ENCODE measurements around the gene PRCP.

The PRCP gene

DNA sequence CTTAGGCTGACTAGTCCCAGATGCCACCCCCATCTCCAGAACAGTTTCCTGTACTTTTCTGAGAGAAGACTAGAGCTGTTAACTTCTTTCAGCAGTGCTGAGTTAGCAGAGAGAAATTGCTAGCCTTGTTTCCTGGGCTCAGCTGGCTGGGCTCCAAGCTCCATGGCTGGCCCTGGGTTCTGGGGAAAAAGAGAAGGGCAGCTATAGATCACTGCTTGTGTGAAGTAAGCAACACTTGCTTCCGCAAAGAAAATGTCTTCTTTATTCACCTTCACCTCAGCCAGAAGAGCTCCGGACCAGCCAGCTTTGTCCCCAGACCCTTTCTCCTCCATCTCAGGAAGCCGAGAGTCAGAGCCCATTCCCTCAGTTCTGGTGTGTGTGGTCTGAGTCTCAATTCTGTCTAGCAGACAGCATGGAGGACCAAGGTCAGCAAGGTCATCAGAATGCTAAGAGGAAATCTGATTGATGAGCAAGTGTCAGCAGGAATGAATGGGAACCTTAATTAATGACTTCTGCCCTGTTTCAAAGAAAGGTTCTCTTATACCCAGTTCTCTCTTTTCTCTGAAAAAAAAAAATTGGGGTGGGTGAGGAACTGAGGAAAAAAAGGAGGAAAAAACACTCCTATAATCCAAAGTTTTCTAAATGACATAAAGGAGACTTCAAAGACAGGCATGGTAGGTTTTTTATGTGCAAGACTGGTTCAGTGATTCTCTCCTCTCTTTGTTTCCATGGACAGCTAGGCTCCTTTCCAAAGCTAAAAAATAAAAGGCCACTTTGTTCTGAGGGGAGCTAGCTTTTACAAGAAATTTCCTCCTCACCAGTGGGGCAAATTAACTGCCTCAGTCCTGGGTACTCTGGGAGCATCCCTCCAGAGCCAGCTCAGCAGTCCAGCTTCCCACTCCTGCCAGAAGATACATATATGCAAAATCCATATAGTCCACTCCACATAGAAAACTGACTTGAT, 103.0 kb downstream of the PRCP start:
- no peak for DNase-seq (ENCODE audit: low read depth)
- TF ChIP-seq, protein P1, sequence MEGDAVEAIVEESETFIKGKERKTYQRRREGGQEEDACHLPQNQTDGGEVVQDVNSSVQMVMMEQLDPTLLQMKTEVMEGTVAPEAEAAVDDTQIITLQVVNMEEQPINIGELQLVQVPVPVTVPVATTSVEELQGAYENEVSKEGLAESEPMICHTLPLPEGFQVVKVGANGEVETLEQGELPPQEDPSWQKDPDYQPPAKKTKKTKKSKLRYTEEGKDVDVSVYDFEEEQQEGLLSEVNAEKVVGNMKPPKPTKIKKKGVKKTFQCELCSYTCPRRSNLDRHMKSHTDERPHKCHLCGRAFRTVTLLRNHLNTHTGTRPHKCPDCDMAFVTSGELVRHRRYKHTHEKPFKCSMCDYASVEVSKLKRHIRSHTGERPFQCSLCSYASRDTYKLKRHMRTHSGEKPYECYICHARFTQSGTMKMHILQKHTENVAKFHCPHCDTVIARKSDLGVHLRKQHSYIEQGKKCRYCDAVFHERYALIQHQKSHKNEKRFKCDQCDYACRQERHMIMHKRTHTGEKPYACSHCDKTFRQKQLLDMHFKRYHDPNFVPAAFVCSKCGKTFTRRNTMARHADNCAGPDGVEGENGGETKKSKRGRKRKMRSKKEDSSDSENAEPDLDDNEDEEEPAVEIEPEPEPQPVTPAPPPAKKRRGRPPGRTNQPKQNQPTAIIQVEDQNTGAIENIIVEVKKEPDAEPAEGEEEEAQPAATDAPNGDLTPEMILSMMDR (conservative IDR thresholded peaks at IDR 0.05; ENCODE audit: low read depth, low read length) = no peak
- H3K4me3 ChIP-seq (ENCODE audit: low read depth, low read length) = no peak overlapping the region

DNA sequence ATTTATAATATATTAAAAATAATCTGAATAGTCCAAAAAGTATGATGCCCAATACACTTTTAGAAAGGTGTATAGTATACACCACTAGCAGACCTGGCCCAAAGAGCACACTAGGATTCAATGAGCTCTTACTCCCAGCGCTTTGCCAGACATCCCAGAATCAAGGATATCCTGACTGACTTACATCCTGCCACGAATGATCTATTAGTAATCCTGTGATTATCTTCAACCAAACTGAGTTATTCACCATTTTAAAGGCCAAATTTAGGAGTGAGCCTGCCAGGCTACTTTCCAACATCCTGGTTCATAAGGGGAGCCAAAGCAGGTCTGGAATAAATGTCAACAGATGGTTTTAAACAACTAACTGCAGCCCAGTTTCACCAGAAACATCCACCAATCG, 105.7 kb downstream of the PRCP start:
- no peak overlapping the region for H3K4me3 ChIP-seq (ENCODE audit: low read depth, low read length)
- DNase-seq (ENCODE audit: low read depth) = no peak
- TF ChIP-seq, protein P1 (conservative IDR thresholded peaks at IDR 0.05; ENCODE audit: low read depth, low read length) = no peak

DNA sequence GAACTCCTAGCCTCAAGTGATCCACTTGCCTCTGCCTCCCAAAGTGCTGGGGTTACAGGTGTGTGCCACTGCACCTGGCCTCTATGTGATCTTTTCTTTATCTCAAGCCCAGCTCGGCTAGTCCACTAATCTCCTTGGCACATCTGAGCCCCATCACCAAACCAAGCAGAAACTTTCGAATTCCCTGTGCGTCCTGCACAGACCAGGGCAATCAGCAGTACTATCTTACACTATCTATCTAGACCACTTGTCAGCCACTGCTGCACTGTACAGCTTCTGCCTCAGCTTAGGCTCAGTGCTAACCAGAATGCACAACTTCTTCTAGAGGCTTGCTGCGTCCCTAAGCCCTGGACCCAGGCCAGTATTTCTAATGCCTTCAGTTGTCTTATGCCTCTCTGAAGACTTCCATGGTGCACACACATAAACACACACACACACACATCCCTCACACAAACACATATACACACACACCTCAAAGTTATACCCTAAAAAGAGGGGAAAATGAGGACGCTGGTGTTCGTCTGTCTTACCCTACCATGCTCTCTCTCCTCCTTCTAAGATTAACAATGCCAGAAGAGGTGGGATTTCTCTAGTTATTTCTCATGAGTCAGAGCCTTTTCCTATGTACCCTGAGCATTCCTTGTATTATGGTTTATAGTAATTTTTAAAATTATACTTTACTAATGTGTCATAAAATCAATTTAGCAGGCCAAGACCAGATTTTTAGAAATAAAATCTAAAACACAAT, 107.2 kb downstream of the PRCP start:
- DNase-seq (ENCODE audit: low read depth) = no peak
- TF ChIP-seq, protein P1 (conservative IDR thresholded peaks at IDR 0.05; ENCODE audit: low read depth, low read length) = no peak
- H3K4me3 ChIP-seq (ENCODE audit: low read depth, low read length) = no peak overlapping the region

DNA sequence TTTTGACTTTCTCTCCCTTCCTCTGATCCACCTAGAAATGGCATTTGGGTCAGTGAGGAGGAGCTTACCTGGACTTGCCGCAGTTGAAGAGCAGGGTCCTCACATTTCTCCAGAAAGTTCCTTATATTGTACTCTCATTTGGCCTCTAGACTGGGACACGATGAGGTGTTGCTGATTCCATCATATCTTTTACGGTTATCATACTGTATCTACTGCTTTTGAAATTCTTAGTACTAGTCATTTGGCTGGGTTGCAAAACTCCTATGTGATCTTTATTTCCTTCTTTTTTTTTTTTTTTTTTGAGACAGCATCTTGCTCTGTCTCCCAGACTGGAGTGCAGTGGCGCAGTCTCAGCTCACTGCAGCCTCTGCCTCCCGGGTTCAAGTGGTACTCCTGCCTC, 107.9 kb downstream of the PRCP start:
- no peak overlapping the region for H3K4me3 ChIP-seq (ENCODE audit: low read depth, low read length)
- TF ChIP-seq, protein P1 (conservative IDR thresholded peaks at IDR 0.05; ENCODE audit: low read depth, low read length) = no peak
- no peak for DNase-seq (ENCODE audit: low read depth)

DNA sequence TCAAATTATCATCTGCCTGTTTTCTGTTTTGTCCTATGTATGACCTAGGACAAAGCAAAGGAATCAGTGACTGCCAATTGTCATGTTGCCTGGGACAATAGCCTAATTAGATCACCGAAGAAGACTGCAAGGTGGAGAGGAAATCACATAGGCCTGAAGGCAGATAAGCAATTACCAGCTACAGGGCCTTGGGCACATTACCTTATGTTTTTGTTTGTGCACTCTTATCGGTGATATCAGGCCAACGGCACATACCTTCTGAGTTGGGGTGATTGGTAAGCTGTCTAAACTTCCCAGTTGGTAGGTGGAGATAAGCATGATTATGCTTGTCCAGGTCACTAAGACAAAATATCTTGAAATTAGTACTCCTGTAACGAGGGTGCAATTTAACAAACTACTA, 108.5 kb downstream of the PRCP start:
- DNase-seq (ENCODE audit: low read depth) = no peak
- TF ChIP-seq, protein P1 (conservative IDR thresholded peaks at IDR 0.05; ENCODE audit: low read depth, low read length) = no peak

DNA sequence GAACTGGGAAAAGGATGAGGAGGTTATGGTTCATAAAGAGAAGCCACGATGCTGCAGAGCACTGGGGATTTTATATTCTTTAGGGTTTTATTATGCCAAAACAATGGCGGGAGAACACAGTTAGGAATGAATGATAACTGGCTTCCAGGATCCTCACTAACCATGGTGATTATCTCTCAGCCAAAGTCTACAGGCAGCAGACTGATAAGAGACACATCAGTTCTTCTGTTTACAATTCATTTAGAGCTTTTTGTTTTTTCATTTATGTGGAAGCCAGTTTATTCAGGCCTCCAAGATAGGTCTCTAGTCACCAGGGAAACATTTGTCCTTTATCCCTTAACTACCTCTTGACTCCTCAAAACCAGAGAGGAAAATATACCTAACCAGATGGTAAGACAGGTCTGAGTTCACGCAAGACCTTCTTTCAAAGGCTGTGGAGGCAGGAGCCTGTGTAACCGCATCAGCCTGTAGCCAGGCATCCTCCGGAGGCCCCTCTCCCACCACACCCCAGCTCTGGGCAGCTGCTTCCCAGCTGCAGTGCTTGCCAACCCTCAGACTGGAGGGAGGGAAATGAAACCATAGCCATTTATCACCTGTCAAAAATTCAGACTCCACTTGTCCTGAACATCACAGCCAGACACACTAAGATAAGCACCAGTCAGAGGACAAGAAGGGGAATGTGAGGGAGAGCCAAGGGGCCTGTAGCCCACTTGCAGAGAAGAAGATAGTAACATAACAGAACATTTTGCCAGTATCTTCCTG, 109.3 kb downstream of the PRCP start:
- TF ChIP-seq, protein P1 (conservative IDR thresholded peaks at IDR 0.05; ENCODE audit: low read depth, low read length) = no peak
- DNase-seq (ENCODE audit: low read depth) = no peak
- no peak overlapping the region for H3K4me3 ChIP-seq (ENCODE audit: low read depth, low read length)

More for the DNA sequence above, 108.5 kb downstream of the PRCP start:
- no peak overlapping the region for H3K4me3 ChIP-seq (ENCODE audit: low read depth, low read length)

Measured in choroid plexus epithelial cell (primary cell).